DMS53 treated with DMSO at 0.1 percent for 48 hours (cell line): ENCODE data around the gene DGCR6.
"Not testable (repeated sequence)": the region's sequence is repeated elsewhere in the genome, so short reads cannot be mapped to it uniquely, and the experiment has no call there.

Experiments
- DNase-seq: peaks from one replicate; lab custom pipeline; 2025; ENCODE audit not compliant: unreplicated experiment; lab: John Stamatoyannopoulos, UW

The DGCR6 gene

DNA sequence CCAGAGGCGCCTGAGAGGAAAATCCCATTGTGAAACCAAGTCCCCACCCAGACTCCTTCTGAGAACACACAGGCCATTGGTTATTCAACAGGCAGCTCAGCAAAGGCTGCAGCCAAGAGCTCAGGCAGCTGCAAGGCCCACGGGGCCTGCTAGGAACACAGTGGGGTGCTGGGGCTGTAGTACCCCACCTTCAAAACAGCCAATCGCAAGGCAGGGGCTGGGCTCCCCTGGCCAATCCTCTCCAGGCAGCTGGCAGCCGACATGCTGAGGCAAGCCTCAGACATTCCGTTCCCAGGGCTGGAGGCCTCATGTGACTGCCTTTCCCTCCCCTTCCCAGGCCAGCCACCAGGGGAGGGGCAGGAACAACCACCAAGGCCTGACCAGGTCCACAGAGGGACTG lies 23.3 kb downstream of the DGCR6 start:
- no peak for DNase-seq

DNA sequence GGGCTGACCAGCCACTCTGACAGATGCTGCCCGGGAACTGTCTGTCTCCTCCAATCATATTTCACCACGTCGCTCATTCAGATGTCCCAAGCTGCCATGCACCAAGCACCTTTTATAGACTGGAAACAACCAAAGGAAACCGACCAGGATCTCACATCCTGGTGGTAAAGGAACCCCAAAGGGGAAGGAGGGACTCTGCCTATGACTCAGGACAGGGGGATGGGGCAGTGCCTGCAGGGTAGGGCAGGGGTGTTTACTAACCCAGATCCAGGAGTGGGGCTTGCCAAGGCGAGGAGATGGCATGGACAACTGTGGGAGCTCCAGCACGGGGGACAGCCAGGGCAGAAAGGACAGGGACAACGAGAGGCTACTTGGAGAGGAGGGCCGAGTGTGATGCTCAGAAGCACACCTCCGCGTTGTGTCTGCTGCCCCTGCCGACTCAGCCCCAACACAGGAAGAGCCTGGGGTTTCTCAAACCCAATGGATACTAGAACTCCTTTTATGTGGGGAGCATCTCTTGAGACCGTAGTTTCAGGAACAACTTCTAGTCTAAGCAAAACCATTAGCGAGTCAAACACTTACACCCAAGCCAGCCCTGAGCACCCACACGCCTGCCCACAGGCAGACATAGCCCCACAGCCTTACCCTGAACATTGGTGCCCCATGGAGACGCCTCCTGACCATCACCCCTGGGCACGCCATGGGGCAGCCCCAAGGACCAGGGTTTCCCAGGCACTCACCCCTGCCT lies 26.0 kb downstream of the DGCR6 start:
- DNase-seq, result no peak

DNA sequence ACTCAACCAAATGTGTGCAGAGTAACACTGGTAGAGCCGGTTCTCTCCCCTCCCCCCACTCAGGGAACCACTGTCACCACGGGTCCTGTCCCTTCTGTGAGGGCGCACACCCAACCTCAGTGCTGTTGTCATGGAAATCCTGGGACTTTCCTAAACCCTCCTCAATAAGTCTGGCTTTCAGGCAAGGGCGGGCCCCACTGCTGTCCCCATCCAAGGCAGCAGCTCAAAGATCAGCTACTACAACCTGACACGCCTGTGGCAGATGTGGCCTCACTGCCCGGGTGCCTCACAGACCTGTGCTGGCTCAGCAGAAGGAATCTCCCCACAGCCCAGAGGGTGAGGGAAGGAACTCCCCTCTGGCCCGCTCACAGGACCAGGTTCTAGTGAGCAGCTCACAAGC lies 27.8 kb downstream of the DGCR6 start:
- DNase-seq, result no peak

DNA sequence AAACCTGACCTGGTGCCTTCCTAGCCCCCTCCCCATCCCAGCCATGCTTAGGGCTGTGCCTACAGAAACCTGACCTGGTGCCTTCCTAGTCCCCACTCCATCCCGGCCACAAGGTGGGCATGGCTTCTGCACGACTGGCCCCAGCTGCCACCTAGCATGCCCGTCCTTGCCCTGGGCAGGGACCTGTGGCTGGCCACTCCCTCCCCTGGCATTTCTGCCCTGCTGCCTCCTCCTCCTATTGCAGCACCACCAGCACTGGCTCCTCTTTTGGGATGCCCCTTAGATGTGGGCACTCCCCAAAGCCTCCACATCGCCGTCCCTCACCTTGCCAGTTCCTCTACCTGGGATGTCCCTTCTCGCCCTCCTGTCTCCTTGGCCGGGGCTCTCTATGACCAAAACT lies 28.6 kb downstream of the DGCR6 start:
- DNase-seq, result not testable (repeated sequence)

DNA sequence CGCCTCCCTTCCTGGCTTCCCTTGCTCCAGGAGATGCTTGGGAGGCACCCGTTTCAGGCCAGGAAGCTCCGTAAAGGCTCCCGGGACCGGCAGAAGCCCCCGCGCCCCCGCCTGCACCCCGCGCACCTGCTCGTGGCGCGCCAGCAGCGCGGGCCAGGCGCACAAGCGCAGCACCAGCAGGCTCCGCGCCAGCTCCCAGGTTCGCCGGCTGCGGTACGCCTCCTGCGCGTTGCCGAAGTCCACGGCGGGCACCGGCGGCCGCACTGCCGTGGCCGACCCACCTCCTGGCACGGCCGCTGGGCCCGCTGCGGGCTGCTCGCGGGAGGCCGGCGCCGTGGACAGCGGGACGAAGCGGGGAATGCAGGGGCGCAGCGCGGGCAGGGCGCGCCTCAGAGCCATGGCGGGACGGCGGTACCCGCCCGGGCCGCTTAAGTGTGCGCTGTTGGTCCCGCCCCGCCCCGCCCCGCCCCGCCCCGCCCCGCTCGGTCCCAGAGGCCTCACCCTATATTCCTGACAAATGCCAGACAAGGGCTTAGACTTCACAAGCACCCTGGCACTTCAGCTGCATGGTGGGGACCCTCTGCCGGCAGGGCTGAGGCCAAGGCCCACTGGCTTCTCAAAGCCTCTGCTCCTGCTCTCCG lies 29.9 kb downstream of the DGCR6 start, which contains the start of gene PRODH:
Gene PRODH, minus strand, starts transcription at position 405 of the 641 bp plus-strand sequence. Its CDS starts 6 bp downstream, at position 399.
- no peak for DNase-seq

DNA sequence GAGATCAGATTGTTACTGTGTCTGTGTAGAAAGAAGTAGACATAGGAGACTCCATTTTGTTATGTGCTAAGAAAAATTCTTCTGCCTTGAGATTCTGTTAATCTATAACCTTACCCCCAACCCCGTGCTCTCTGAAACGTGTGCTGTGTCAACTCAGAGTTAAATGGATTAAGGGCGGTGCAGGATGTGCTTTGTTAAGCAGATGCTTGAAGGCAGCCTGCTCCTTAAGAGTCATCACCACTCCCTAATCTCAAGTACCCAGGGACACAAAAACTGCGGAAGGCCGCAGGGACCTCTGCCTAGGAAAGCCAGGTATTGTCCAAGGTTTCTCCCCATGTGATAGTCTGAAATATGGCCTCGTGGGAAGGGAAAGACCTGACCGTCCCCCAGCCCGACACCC lies 32.6 kb downstream of the DGCR6 start:
- not testable (repeated sequence) for DNase-seq

DNA sequence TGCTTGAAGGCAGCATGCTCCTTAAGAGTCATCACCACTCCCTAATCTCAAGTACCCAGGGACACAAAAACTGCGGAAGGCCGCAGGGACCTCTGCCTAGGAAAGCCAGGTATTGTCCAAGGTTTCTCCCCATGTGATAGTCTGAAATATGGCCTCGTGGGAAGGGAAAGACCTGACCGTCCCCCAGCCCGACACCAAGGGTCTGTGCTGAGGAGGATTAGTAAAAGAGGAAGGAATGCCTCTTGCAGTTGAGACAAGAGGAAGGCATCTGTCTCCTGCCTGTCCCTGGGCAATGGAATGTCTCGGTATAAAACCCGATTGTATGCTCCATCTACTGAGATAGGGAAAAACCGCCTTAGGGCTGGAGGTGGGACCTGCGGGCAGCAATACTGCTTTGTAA lies 41.0 kb downstream of the DGCR6 start:
- DNase-seq, result not testable (repeated sequence)

DNA sequence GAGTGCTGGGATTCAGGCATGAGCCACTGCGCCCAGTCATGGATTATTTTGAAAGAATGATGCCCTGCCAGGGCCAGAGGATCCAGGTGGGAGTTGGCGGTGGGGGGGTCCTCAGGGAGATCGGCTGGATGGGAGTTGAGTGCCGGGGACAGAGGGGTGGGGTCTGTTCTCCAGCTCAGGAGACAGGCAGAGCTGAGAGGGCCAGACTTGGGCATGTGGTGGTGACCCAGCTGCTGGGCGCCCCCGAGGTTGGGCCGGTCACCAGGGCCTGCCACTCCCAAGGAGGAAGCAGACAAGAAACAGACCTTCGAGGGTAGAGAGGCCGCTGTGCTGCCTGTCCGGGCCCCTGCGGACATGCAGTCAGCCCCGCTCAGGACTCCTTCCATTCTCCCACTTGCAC lies 41.8 kb downstream of the DGCR6 start:
- no peak for DNase-seq

GRCh38 chr22:18950141-18950540 lies 44.0 kb downstream of the DGCR6 start:
- no peak for DNase-seq

DNA sequence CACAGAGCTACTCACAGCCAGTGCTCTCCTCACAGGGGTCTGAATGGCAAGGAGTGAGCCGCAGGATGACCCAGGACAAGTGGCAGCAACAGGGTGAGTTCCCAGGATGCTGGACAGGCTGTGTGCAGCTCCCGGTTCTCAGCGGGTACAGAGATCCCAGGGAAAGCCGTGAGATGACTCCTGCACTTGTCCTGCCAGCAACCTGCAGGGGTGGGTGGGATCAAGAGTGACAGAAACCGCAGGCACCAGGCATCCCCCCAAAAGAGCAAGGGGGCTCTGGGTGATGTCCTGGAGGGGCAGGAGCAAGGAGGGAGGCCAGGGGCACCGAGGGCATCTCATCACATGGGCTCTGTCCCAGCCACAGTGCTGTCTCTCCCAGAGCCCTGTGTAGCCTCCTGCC lies 45.9 kb downstream of the DGCR6 start:
- no peak for DNase-seq

GRCh38 chr22:18953128-18953527 lies 47.0 kb downstream of the DGCR6 start:
- DNase-seq, result not testable (repeated sequence)

GRCh38 chr22:18954303-18954989 lies 48.3 kb downstream of the DGCR6 start:
- DNase-seq, result not testable (repeated sequence)

DNA sequence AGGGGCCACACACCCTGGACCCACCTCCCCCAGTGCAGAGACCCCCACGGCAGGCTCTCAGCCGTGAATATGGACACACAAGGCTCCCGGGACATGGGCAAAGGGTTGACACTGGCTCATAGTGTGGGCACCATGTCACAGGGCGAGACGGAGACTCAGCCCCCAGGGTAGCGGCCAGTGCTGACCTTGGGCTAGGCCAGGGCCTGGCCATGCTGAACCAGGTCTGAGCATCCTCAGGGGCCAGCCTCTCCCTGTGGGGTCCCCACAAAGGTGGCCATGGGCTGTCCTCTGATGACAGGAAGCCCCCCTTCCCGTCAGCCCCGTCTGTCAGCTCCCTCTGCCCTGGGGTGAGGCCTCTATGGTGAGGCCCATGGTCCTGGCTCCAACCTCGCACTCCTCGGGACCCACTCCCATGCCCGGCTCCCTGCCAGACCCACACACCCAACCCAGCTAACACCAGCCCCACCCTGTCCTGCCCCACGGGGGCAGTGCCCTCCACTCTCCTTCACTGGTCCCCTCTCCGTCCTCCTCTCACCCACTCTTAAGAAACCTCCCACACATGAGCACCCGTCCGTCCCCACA lies 49.0 kb downstream of the DGCR6 start:
- DNase-seq, result no peak

GRCh38 chr22:18955696-18956095 lies 49.6 kb downstream of the DGCR6 start:
- no peak for DNase-seq

DNA sequence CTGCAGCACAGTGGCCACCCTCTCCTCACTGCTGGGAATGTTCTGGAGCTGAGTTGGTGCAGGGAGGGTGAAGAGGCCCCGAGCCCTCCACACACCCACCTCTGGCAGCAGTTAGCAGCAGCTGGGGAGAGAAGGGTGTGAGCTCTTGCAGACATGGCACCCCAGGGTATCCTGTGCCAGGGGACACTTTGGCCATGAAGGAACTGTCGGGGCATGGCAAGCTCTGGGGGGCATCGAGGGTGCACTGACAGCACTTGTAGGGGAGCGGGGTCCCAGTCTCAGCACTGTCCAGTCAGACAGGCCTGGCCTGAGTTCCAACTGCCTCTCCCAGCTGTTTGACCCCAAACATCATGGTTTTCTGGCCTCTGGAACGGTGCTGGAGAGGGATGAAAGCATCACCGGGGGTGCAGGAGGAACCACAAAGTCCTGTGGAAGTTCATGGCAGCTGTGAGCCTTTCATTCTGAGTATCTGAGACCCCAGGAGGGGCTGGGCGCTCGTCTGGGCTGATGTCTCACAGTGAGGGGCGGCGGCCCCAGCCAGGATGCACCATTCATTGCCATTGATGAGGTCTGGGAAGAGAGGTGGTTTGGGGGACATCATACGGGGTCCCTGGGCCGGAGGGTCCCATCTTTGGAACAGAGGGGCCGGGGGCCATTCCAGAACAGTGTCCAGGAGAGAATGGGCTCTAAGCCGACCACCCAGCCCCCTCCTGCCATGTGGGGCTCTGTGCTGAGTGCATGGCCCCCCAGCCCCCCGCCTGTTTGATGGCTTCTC lies 50.2 kb downstream of the DGCR6 start:
- not testable (repeated sequence) for DNase-seq

DNA sequence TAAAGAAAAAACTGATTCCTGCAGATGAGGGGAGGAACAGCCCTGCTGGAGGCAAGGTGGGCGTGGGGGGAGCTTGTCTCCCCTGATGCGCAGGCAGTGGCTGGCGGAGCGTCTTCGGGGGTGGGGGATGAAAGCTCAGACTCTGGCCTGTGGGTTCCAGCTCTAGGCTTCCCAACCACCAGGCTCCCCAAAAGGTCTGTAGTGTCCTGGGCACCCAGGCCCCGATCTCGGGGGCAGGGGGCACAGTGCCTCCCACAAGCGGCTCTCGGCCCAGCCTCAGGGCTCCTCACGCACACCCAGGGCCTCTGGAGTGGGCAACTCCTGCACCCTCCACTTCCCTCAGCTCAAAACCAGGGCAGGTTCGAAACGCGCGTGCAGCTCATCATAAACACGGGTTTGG lies 50.8 kb downstream of the DGCR6 start:
- DNase-seq, result not testable (repeated sequence)

- not testable (repeated sequence) for DNase-seq
Measured at GRCh38 chr22:18957621-18958320, 51.7 kb downstream of the DGCR6 start.

DNA sequence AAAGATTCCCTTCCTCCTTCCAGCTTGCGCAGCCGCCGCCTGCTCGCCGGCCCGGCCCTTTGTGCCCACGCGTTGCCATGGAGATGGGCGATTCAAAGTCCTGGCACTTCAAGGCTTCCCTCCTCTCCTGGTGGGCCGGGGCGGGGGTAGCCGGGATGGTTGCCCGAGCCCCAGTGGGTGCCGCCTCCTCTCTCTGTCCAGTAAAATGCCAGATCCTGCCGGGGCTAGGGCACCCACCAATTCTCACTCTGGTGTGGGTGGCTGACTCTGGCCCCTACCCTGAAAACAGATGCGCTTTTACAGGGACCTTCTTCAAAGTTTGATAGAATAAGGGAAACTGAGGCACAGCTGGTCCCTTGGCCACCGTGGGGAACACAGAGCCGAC lies 52.2 kb downstream of the DGCR6 start:
- DNase-seq, result not testable (repeated sequence)

GRCh38 chr22:18958738-18959137 lies 52.6 kb downstream of the DGCR6 start:
- DNase-seq, result not testable (repeated sequence)

DNA sequence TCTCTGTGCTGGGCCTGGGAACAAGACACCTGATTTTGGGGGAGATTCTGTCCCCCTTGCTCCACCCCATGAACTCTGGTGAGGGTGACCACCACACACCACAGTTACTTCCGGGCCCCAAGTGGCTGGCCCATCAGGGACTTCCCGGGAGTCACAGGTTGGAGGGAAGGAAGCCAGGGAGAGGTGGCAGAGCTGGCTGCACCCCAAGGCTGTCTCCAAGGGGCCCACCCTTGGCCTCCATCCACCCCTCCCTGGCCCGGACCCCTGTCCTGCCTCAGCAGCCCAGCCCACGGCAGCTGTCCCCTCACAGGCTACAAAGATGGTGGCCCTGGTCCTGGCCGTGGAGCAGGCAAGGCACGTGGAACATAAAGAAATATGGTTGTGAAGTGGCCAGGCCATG lies 53.1 kb downstream of the DGCR6 start:
- DNase-seq, result not testable (repeated sequence)
